HUES48 (cell line): Measurements from ENCODE around the gene PLXNA2.

Experiments used
- H3K27ac ChIP-seq: one replicate; pipeline ENCODE4 v1.7.0; 2013; ENCODE audit warnings: low read depth, low read length, inconsistent platforms
- H3K27me3 ChIP-seq: 2 replicates; pipeline ENCODE4 v1.6.1; 2013; ENCODE audit warnings: mild to moderate bottlenecking, low read length; ENCODE audit not compliant: control insufficient read depth, insufficient read depth
- H3K36me3 ChIP-seq: 2 replicates; pipeline ENCODE4 v1.6.1; 2013; ENCODE audit warnings: low read length; ENCODE audit not compliant: control insufficient read depth, insufficient read depth
- H3K4me1 ChIP-seq: 2 replicates; pipeline ENCODE4 v1.6.1; 2013; ENCODE audit warnings: mild to moderate bottlenecking, low read length; ENCODE audit not compliant: control insufficient read depth, insufficient read depth
- H3K4me3 ChIP-seq: 2 replicates; pipeline ENCODE4 v1.5.1; 2013; ENCODE audit warnings: mild to moderate bottlenecking, low read depth, low read length
- H3K9ac ChIP-seq: 2 replicates; pipeline ENCODE4 v1.6.1; 2013; ENCODE audit warnings: mild to moderate bottlenecking, low read depth, low read length, moderate library complexity
- H3K9me3 ChIP-seq: 2 replicates; pipeline ENCODE4 v1.6.1; 2013; ENCODE audit warnings: low read length; ENCODE audit not compliant: control insufficient read depth, insufficient read depth

The PLXNA2 gene

GRCh38 chr1:208276757-208277435, 32.7 kb upstream of the PLXNA2 start:
- Histone ChIP-seq H3K4me1 (peaks cover 35% of the 10 kb centered on the region), H3K36me3 (no peaks in the 10 kb centered on the region), H3K27me3 (peaks cover 7% of the 10 kb centered on the region), H3K4me3 (no peak overlapping the region), H3K9ac (no peak overlapping the region), H3K27ac (no peak overlapping the region), H3K9me3 (no peaks in the 10 kb centered on the region)

GRCh38 chr1:208275083-208275482, 30.9 kb upstream of the PLXNA2 start:
- Histone ChIP-seq H3K27me3 (no peaks in the 10 kb centered on the region), H3K4me3 (no peak overlapping the region), H3K36me3 (no peaks in the 10 kb centered on the region), H3K4me1 (peaks cover 33% of the 10 kb centered on the region), H3K9ac (no peak overlapping the region), H3K27ac (no peak overlapping the region), H3K9me3 (no peaks in the 10 kb centered on the region)

- H3K4me1 ChIP-seq: peaks cover 21% of the 10 kb centered on the region
- no peak overlapping the region for H3K4me3 ChIP-seq
- H3K27me3 ChIP-seq: no peaks in the 10 kb centered on the region; the same call in 1 of the 2 replicates
- no peak overlapping the region for H3K9ac ChIP-seq
- H3K9me3 ChIP-seq: no peaks in the 10 kb centered on the region
- H3K36me3 ChIP-seq: no peaks in the 10 kb centered on the region
- no peak overlapping the region for H3K27ac ChIP-seq
Observed at GRCh38 chr1:208273386-208274017, 29.3 kb upstream of the PLXNA2 start.

GRCh38 chr1:208272713-208273112, 28.5 kb upstream of the PLXNA2 start:
- Histone ChIP-seq H3K27ac (no peak overlapping the region), H3K4me1 (peaks cover 18% of the 10 kb centered on the region), H3K9ac (no peak overlapping the region), H3K27me3 (no peaks in the 10 kb centered on the region; the same call in 1 of the 2 replicates), H3K36me3 (no peaks in the 10 kb centered on the region), H3K9me3 (no peaks in the 10 kb centered on the region), H3K4me3 (no peak overlapping the region)

GRCh38 chr1:208272311-208272710, 28.1 kb upstream of the PLXNA2 start:
- no peaks in the 10 kb centered on the region for H3K36me3 ChIP-seq
- H3K27me3 ChIP-seq: no peaks in the 10 kb centered on the region; the same call in 1 of the 2 replicates
- no peak overlapping the region for H3K27ac ChIP-seq
- no peak overlapping the region for H3K4me3 ChIP-seq
- no peak overlapping the region for H3K9ac ChIP-seq
- H3K4me1 ChIP-seq: peaks cover 18% of the 10 kb centered on the region
- no peaks in the 10 kb centered on the region for H3K9me3 ChIP-seq

GRCh38 chr1:208271236-208271635, 27.1 kb upstream of the PLXNA2 start:
- H3K4me3 ChIP-seq: no peak overlapping the region
- H3K27me3 ChIP-seq: peaks cover 3% of the 10 kb centered on the region; the same call in 1 of the 2 replicates
- peaks cover 18% of the 10 kb centered on the region for H3K4me1 ChIP-seq
- H3K9me3 ChIP-seq: no peaks in the 10 kb centered on the region
- H3K27ac ChIP-seq: no peak overlapping the region
- no peak overlapping the region for H3K9ac ChIP-seq
- no peaks in the 10 kb centered on the region for H3K36me3 ChIP-seq

- peak overlapping the region; percentile 46 for H3K27ac ChIP-seq
- H3K27me3 ChIP-seq: peaks cover 3% of the 10 kb centered on the region; the same call in 1 of the 2 replicates
Observed at GRCh38 chr1:208270651-208271141, 26.5 kb upstream of the PLXNA2 start.

GRCh38 chr1:208269338-208269666, 25.1 kb upstream of the PLXNA2 start:
- no peaks in the 10 kb centered on the region for H3K36me3 ChIP-seq

More at GRCh38 chr1:208270651-208271141, 26.5 kb upstream of the PLXNA2 start:
- Histone ChIP-seq H3K9ac (no peak overlapping the region), H3K36me3 (no peaks in the 10 kb centered on the region), H3K4me3 (no peak overlapping the region), H3K4me1 (peaks cover 18% of the 10 kb centered on the region), H3K9me3 (no peaks in the 10 kb centered on the region)

GRCh38 chr1:208268541-208269337, 24.6 kb upstream of the PLXNA2 start:
- Histone ChIP-seq H3K4me1 (peaks cover 18% of the 10 kb centered on the region), H3K27me3 (peaks cover 3% of the 10 kb centered on the region; the same call in 1 of the 2 replicates), H3K27ac (no peak overlapping the region), H3K9me3 (no peaks in the 10 kb centered on the region), H3K4me3 (no peak overlapping the region), H3K9ac (no peak overlapping the region), H3K36me3 (no peaks in the 10 kb centered on the region)

More at GRCh38 chr1:208269338-208269666, 25.1 kb upstream of the PLXNA2 start:
- H3K27me3 ChIP-seq: peaks cover 3% of the 10 kb centered on the region; the same call in 1 of the 2 replicates
- H3K9me3 ChIP-seq: no peaks in the 10 kb centered on the region
- no peak overlapping the region for H3K9ac ChIP-seq
- H3K4me1 ChIP-seq: peaks cover 18% of the 10 kb centered on the region
- H3K27ac ChIP-seq: no peak overlapping the region
- no peak overlapping the region for H3K4me3 ChIP-seq

- no peaks in the 10 kb centered on the region for H3K36me3 ChIP-seq
- H3K9ac ChIP-seq: no peak overlapping the region
- H3K27me3 ChIP-seq: peaks cover 3% of the 10 kb centered on the region; the same call in 1 of the 2 replicates
- no peak overlapping the region for H3K4me3 ChIP-seq
- no peak overlapping the region for H3K27ac ChIP-seq
- peaks cover 3% of the 10 kb centered on the region; the same call in 1 of the 2 replicates for H3K4me1 ChIP-seq
- no peaks in the 10 kb centered on the region for H3K9me3 ChIP-seq
Observed at GRCh38 chr1:208265525-208265924, 21.3 kb upstream of the PLXNA2 start.
